ENCODE measurements around the gene GRIK2.
"Not testable (repeated sequence)": the region's sequence is repeated elsewhere in the genome, so short reads cannot be mapped to it uniquely, and the experiment has no call there.

The GRIK2 gene

DNA sequence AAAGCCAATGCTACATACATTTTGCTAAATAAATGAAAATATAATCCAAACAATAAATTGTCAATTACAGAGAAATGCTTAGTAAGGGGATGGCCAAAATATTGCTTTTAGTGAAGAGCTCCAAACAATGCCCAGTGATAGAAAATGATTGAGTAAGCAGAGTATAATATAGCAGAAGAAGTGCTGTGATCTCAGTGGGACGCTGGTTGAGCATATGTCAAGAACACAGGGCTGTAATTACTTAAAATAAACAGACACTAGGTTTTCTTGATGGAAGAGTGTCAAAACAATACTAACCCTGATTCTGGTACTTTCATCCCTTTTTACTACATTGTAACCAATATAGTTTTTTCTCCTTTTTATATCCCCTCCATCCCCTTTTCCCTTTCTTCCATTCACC is 150.3 kb downstream of the GRIK2 start:
- no peak for DNase-seq

GRCh38 chr6:101544286-101544685 is 150.8 kb downstream of the GRIK2 start:
- no peak for DNase-seq

- DNase-seq, result no peak
These were observed 151.7 kb downstream of the GRIK2 start for GRCh38 chr6:101545191-101545590.

GRCh38 chr6:101550451-101550850 is 156.9 kb downstream of the GRIK2 start:
- DNase-seq, result no peak

DNA sequence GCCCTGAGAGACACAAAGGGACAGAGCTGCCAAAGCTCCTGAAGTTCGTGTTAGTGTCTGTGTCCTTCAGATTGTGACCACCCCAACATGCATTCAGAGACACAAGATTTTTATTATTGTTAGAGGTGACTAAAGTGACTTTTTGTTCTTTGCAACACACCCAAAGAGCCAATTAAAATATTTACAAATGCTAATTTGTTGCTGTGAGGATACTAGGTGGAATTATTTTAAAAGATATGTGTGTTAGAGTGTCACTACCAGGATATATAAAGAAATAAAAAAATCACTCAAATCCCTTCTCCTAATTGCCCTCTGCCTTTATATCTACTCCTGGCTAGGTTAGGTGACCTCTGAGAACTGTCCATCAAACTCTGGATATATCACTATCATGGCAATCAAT is 160.7 kb downstream of the GRIK2 start:
- no peak for DNase-seq

DNA sequence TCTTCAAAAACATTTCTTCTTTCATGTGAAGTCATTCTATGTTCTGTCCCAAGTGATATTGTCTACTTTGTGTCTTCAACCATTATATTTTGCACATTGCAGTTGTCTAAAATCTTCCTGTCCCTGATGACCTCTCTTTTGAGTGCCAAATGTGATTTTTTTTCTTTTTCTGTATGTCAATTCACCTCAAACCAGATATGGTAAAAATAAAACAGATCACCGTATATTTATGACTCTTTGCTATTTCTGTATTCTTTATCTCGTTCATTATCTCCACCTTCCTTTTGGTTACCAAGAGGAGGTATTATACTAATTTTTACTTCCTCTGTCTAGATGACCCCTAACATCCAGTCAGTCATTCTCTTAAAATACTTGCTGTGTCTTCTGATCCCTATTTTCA is 165.2 kb downstream of the GRIK2 start:
- DNase-seq, result no peak

- no peak for DNase-seq
These were observed 179.1 kb downstream of the GRIK2 start for GRCh38 chr6:101572627-101573026.

DNA sequence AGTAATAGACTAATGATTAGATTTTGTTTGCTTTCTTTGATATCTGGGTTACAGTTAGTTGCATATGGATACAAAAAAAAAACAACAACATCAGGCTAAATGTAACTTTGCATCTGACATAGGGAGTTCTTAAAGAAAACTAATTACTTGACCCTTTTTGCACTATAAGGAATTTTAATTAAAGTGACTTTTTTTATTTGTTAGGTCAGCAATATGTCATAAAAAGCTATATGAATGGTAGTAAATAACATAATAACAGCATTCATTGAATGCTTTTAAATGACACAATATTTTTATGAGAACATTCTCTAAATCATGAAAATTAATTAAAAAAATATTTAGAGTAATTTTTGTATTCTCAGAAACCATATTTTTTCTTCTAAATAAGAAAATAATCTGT is 183.6 kb downstream of the GRIK2 start:
- no peak for DNase-seq

GRCh38 chr6:101578306-101578705 is 184.8 kb downstream of the GRIK2 start:
- DNase-seq, result no peak

- DNase-seq, result no peak
These were observed 189.3 kb downstream of the GRIK2 start for GRCh38 chr6:101582792-101583191.

GRCh38 chr6:101585501-101585900 is 192.0 kb downstream of the GRIK2 start:
- DNase-seq, result no peak

DNA sequence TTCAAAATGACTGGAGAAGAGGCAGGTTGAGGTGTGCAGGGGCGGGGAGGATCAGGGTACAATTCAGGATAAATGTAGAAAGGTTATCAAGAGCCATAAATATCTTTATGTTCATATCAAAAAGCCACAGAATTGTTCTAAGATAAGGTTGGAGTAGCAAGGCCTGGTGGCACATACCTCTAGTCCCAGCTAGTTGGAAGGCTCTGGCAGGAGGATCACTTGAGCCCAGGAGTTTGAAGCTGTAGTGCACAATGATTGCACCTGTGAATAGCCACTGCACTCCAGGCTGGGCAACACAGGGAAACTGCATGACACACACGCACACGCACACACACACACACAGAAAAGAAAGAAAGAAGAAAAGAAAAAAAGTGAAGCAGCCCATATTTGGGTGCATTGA is 194.8 kb downstream of the GRIK2 start:
- no peak for DNase-seq

GRCh38 chr6:101595276-101595675 is 201.8 kb downstream of the GRIK2 start:
- no peak for DNase-seq

DNA sequence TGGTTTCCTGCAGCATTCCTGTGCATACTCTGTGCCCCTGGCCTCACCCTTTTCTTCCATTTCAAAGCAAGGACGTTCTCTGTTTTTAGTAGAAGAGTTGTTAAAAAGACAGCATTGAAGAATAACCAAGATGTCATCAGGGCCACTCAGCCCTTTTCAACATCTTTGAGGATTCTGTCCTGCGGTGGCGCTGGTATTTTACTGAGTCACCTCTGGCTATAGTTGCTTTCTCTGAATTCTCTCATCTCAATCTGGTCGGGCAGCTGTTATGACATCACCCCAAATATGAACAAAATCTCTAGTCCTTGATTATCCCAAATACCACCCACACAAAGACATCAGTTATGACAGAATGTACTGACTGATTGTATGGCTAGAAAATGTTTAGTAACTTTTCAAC is 204.2 kb downstream of the GRIK2 start:
- DNase-seq, result no peak

- DNase-seq, result no peak
These were observed 211.9 kb downstream of the GRIK2 start for GRCh38 chr6:101605426-101605825.

GRCh38 chr6:101605874-101606273 is 212.4 kb downstream of the GRIK2 start:
- no peak for DNase-seq

DNA sequence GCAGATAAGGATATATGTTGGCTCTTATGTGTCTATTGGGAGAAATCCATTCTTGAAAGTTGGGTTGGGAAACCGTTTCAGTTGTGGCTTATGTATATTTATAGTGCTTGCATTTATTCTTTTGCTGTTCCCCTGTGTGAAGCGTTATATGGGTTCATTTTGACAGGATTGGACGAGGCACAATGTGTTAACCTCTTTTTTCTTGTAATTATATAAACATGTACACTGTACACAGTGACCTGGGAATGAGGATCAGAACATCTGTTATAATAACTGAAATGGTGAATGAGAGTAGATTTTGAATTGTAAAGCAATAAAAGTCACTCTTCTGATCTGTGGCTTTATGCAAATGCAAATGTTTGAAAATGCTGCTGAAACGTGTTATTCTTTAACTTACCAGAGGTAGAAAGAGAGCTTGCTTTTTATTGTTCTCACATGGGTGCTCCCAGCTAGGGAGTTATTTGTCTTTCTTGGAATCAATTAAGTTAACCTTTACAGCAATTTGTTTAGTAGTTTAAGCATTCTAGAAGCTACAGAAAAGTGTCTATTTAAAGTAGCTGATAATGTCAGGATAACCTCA is 213.7 kb downstream of the GRIK2 start:
- no peak for DNase-seq

DNA sequence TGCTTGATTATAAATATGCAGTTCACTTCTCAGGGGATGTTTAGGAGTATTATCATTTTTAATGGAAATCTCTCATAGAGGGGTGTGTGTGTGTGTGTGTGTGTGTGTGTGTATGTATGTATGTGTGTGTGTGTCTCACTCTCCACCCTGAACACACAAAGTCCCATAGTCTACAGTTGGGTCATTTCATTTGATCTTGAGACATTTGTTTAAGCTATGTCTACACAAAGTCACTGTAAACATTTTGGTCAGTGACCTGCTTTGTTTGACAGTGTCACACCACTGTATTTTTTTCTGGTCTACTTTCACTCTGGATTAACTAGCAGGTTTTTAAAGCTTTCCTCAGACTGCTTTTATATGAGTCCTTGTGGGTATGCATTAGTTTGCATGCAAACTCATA is 215.2 kb downstream of the GRIK2 start:
- DNase-seq, result no peak

DNA sequence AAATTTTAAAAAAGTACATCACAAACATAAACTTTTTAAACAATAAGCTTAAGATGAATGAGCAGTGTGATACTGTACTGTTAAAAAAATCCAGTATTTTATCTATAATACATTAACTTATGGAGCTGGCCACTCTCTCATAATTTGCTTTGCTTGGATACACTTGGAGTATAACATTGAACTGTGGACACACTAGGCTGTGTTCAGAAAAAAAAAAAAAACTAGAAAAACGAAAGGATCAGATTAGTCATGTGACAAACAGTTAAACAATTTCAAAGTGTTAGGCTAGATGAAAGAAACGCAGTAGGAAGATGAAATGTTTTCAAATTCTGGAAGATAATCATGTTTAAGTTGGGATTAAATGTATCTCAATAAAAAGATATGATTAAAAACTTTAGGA is 220.0 kb downstream of the GRIK2 start:
- no peak for DNase-seq

GRCh38 chr6:101614774-101615173 is 221.3 kb downstream of the GRIK2 start:
- DNase-seq, result no peak

GRCh38 chr6:101626269-101626668 is 232.8 kb downstream of the GRIK2 start:
- no peak for DNase-seq

- DNase-seq, result no peak
These were observed 237.4 kb downstream of the GRIK2 start for GRCh38 chr6:101630941-101631340.

DNA sequence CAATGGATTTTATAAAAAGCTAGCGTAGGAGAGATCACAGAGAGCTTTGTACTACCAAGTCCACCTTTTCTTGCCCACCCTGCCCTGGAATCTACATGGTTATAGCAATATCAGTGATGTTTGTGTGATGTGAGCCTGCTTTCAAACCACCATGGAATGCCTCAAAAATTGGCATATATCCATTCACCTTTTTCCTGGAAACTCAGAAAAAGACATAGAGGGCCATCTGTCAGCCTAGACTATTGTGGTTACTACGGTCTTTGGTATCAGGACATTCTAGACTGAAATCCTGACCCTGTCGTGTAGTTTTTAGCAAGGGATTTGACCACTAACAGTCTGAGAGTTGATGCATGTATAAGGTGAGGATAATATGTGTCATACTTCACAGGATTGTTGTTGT is 239.6 kb downstream of the GRIK2 start:
- no peak for DNase-seq

DNA sequence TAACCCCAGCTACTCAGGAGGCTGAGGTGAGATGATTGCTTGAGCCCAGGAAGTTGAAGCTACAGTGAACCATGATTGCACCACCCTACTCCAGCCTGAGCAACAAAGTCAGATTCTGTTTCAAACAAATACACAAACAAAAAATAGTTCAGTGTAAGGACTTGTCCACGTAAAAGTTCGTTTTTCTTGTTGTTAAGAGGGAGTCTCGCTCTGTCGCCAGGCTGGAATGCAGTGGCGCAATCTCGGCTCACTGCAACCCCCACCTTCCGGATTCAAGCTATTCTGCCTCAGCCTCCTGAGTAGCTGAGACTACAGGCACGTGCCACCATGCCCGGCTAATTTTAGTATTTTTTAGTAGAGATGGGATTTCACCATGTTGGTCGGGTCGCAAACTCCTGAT is 245.4 kb downstream of the GRIK2 start:
- DNase-seq, result not testable (repeated sequence)

- DNase-seq, result no peak
These were observed 246.6 kb downstream of the GRIK2 start for GRCh38 chr6:101640131-101640530.

GRCh38 chr6:101645770-101646169 is 252.3 kb downstream of the GRIK2 start:
- no peak for DNase-seq
